Activated T-helper 1 cell treated with Interleukin-2 at 50 U/mL for 16 hours (primary cell): ENCODE data around the gene PAX7.

Experiments used
- DNase-seq: peaks from one replicate; pipeline ENCODE4 v3.0.0-alpha.2; 2020; ENCODE audit warnings: low read depth

PAX7 gene

DNA sequence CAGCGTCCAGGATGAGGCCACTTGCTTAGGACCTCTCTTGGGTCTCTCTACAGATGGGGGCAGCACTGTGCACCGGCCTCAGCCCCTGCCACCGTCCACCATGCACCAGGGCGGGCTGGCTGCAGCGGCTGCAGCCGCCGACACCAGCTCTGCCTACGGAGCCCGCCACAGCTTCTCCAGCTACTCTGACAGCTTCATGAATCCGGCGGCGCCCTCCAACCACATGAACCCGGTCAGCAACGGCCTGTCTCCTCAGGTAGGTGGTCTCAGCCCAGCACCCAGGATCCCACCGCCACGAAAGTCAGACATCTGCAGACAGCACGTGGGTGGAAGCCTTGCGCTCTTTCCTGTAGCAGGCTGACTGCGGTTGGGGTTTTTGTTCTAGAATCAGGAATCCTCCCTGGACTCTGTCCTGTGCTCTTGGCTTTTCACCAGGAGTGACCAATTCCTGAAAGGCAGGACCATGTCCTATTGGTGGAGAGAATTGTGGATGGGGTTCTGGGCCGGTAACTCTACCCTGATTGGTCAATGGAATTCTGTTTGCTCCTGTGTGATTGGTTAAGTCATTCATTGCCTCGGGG is 72.5 kb downstream of the PAX7 start:
- no peak for DNase-seq

DNA sequence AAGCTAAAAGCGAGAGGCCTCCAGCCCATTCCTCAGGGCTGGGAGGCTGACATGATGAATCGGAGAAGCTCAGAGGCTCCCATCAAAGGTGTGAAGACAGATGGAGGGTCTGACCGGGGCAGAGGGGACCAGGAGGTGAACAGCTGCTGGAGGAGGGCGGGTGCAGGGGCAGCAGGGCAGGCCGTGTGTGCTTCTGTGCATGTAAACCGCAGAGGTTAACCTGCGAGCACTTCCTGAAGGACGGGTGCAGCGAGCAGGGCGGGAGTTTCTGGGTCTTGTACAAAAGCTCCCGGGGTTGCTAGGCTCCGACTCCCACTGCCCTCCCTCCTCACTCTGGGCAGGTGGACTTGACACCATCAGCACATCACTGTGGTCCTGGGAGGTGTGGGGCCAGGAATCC is 75.2 kb downstream of the PAX7 start:
- no peak for DNase-seq

GRCh38 chr1:18707696-18708257 is 77.1 kb downstream of the PAX7 start:
- DNase-seq = no peak

GRCh38 chr1:18710002-18710401 is 79.4 kb downstream of the PAX7 start:
- DNase-seq = no peak

DNA sequence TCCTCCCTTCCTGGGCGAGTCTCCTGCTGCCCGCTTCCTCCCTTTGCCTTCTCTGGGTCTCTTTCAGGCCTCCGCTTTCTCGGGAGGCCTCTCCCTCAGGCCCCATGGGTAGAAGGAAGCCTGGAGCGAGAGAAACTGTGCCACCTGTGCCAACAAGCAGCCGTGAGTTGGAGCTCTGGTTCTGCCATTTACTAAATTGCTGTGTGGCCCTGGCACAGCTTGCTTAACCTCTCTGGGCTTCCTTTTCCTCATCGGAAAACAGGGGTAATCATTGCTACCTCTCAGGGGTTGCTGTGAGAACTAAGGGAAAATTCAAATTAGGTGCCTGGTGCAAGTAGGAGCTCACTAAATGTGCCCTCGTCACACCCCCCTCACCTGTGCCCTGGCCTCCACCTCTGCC is 80.4 kb downstream of the PAX7 start:
- no peak for DNase-seq

- no peak for DNase-seq
These were observed 81.0 kb downstream of the PAX7 start for GRCh38 chr1:18711536-18712251.

GRCh38 chr1:18712252-18712600 is 81.6 kb downstream of the PAX7 start:
- no peak for DNase-seq

- no peak for DNase-seq
These were observed 83.9 kb downstream of the PAX7 start for GRCh38 chr1:18714404-18715175.

GRCh38 chr1:18716112-18716784 is 85.6 kb downstream of the PAX7 start:
- no peak for DNase-seq

DNA sequence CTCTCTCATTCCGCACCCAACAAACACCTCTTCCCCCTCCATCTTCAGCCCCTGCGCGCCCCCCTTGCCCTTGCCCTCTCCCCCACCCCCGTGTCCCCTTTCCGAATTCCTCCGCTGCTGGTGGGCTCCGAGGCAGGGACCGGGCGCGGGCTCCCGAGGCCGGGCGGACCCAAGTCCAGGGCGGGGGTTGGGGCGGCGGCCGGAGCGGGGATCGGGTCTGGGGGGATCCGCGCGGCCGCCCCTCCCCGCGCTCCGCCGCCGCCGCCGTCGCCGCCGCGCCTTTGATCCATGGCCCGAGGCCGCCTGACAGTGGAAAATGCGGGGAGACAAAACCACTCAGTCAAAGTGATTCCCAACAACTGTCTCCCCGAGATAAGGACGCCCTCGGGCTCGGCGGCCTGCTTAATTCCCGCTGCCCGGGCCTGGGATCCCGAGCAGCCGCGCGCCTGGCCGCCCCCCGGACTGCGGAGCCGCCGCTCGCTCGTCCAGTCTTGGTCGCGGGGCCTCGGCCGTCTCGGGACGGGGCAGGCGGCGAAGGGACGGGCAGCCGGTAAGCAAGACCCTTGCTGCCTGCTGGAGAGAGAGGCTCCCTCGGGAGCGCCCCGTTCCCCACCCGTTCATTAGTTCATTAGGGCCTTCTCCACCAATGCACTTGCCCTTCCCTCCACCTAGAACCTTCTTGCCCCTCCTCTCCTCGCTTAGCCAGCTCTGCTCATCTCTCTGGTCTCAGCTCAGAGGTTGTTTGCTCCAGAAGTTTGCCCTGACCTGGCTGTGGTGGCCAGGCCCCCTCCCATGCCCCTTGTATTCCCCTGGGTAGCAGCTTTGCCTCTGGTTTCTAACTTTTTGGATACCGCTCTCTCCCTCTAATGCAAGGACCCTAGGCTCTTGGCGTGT is 86.4 kb downstream of the PAX7 start:
- no peak for DNase-seq

GRCh38 chr1:18719786-18720451 is 89.3 kb downstream of the PAX7 start:
- no peak for DNase-seq

DNA sequence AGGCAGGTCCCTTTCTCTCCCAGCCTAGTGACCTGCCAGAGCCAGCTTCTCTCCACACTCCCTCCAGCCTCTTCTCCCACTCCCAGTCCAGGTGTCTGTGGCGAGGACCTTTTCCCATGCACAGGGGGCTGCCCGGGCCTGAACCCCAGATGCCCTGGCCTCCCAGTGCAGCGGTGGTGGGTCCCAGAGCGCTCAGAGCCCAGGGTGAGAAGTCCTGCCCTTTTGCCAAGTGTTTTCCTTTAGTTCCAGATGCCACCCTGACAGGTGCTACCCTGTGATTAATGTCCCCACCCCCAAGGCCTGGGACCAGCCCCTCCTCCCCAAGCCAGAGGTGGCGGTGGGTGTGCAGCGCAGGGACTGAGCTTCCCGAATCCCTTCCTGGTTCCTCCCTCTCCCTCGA is 90.4 kb downstream of the PAX7 start:
- no peak for DNase-seq

DNA sequence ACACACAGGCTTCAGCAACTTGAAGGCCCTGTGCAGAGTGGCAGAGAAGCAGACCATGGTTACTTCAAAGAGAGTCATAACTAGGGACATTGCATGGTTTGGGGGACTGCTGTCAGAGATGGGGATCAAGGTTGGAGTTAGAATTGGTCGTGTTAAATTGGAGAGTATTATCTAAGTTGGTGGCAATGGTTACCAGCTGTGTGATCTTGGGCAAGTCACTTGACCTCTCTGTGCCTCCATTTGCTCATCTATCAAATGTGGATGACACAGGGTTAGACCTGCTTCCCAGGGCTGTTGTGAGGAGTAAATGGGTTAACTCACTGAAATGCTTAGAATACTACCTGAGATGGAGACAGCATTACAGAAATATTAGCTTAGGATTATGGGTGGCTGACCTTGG is 91.1 kb downstream of the PAX7 start:
- DNase-seq = no peak

GRCh38 chr1:18722270-18722669 is 91.6 kb downstream of the PAX7 start:
- no peak for DNase-seq

DNA sequence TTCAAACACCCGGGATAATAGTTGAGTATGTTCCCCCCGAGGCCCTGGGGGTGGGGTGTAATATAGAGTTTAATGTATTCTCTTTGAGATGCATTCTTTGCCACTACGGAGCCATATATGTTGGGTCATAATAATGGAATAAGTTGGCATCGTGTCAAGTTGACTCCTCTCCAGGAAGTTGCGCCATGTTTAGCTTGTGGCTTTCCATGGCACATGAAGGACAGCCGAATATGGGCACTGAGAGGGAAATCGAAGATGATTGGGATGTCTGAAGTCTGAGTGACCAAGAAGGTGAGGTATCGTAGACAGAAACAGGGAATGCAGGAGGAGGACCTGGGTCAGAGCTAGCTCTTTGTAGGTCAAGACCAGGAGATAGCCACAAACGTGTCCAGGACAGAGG is 92.6 kb downstream of the PAX7 start:
- no peak for DNase-seq

DNA sequence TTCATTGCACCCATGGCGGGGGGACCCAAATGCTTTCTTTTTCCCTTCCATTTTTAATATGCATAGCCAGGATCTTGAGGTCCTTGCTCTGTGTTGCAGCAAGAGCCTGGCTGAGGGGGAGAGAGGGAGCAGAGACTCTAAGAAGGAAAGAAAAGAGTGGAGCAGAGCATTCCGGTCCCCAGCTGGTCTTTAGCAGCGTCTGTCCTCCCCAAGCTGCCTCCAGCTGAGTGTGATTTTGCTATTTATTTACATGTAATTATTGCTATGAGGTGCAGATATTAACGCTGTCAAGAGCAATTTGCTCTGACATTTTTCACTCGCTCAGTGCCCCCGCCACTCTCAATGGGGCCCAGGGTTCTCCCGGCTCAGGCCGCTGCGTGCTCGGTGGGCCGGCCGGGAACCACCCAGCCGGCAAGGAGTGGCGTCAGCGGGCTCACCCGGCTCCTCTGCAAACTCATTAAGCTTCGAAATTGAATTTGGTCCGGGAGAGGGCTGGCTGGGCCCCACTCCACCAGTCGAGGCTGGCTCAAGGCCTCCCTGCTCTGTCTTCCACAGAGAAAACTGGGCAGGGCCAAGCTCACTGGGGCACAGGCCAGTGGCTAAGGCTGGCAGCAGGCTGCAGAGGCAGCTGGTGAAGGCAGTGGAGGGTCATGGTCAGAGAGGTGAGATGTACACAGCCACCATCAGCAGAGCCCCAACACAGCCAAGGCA is 93.2 kb downstream of the PAX7 start:
- no peak for DNase-seq

DNA sequence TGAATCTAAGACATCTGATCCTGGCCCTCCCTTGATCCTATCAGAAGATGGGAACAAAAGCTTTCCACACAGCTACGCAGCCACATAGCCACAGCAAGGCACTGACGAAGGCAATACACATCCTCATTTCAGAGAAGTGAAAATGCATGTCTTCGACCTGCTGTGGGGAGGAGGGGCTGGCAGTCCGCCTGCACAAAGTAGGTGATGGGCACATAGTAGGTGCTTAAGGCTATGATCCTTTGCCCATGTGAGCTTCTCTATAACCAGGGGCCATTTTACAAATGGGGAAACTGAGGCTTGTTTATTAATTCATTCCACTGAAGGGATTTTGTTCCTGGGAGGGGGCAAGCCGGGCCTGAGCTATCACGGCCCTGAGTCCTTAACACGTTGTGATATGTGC is 94.2 kb downstream of the PAX7 start:
- no peak for DNase-seq

GRCh38 chr1:18725231-18725895 is 94.7 kb downstream of the PAX7 start:
- no peak for DNase-seq

- no peak for DNase-seq
These were observed 95.7 kb downstream of the PAX7 start for GRCh38 chr1:18726368-18726767.

DNA sequence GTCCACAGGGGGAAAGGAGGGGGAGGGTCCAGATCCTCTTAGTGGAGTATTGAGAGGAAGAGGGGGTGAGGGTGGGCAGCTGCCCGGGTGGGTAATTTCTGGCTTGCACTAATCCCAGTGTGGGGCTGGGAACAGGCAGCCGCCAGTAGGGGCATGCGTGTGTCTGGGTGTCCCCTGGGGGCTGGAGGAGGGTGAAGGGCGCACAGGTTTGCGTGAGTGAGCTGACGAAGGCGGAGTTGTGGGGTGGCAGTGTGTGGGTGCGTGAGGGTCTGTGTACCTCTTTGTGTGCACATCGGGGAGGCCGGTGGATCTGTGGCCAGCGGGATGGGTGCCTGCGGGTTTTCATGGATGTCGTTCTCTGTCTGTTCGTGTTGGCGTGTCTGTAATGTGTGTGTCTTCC is 97.3 kb downstream of the PAX7 start:
- DNase-seq = no peak
